Keratinocyte (primary cell): ENCODE results near the gene DCBLD2. TPM values are rescaled to one million over a fixed set of nuclear protein-coding genes. Genes with fewer than 3 reads are reported as not detected.

Experiments
- DNase-seq: peaks from one replicate; pipeline ENCODE4 v3.0.0-alpha.2; 2011; ENCODE audit warnings: low read depth, missing footprints, low spot score
- FAIRE-seq: peaks from 2 replicates; lab custom pipeline; 2011; peaks lifted over from hg19 to GRCh38; lab: Jason Lieb, UNC
- H2AFZ ChIP-seq: 2 replicates; pipeline ENCODE4 v1.6.0; 2012; ENCODE audit warnings: low read length, control low read depth, inconsistent platforms; ENCODE audit not compliant: control insufficient read depth
- H3K27ac ChIP-seq: 2 replicates; pipeline ENCODE4 v1.5.1; 2011; ENCODE audit warnings: low read length; ENCODE audit not compliant: control insufficient read depth, insufficient read depth
- H3K27me3 ChIP-seq: 3 replicates; pipeline ENCODE4 v1.6.0; 2011; ENCODE audit warnings: low read length; ENCODE audit not compliant: control insufficient read depth, insufficient read depth; ENCODE audit errors: extremely low read depth
- H3K36me3 ChIP-seq, 2 experiments: 2 replicates in 1 of 2; 3 replicates in 1 of 2; pipeline ENCODE4 v1.5.1; 2011; ENCODE audit warnings: low read length in 2 of 2, mild to moderate bottlenecking in 1 of 2; ENCODE audit not compliant: control insufficient read depth in 2 of 2, insufficient read depth in 2 of 2; ENCODE audit errors: extremely low read depth in 1 of 2
- H3K4me1 ChIP-seq: 3 replicates; pipeline ENCODE4 v1.5.1; 2011; ENCODE audit warnings: low read length; ENCODE audit not compliant: control insufficient read depth, insufficient read depth; ENCODE audit errors: extremely low read depth
- H3K4me2 ChIP-seq: 3 replicates; pipeline ENCODE4 v1.6.0; 2011; ENCODE audit warnings: low read depth, low read length; ENCODE audit not compliant: control insufficient read depth, insufficient read depth; ENCODE audit errors: extremely low read depth
- H3K4me3 ChIP-seq, 3 experiments: fragments of 200-600 bp in 1 of 3; sonication (generic) in 1 of 3; 2 replicates in 2 of 3; 3 replicates in 1 of 3; pipeline ENCODE4 v1.5.1; 2011 to 2016; ENCODE audit warnings: low read length in 3 of 3, mild to moderate bottlenecking in 3 of 3, control low read depth in 2 of 3, inconsistent platforms in 1 of 3, low read depth in 1 of 3, mixed read lengths in 1 of 3, mixed run types in 1 of 3, moderate library complexity in 1 of 3; ENCODE audit not compliant: control insufficient read depth in 2 of 3, insufficient read depth in 2 of 3; ENCODE audit errors: extremely low read depth in 1 of 3
- H3K79me2 ChIP-seq: 2 replicates; pipeline ENCODE4 v1.6.0; 2012; ENCODE audit warnings: low read length; ENCODE audit not compliant: control insufficient read depth, insufficient read depth
- H3K9ac ChIP-seq: 3 replicates; pipeline ENCODE4 v1.6.0; 2011; ENCODE audit warnings: low read length; ENCODE audit not compliant: control insufficient read depth, insufficient read depth; ENCODE audit errors: extremely low read depth
- H3K9me1 ChIP-seq: 3 replicates; pipeline ENCODE4 v1.6.0; 2011; ENCODE audit warnings: low read length; ENCODE audit not compliant: control insufficient read depth, insufficient read depth; ENCODE audit errors: extremely low read depth
- H3K9me3 ChIP-seq: 2 replicates; pipeline ENCODE4 v1.5.1; 2012; ENCODE audit warnings: low read depth, low read length; ENCODE audit not compliant: control insufficient read depth
- H4K20me1 ChIP-seq: 3 replicates; pipeline ENCODE4 v1.6.0; 2011; ENCODE audit warnings: low read length; ENCODE audit not compliant: control insufficient read depth, insufficient read depth; ENCODE audit errors: extremely low read depth
- CTCF ChIP-seq, 3 experiments: IDR thresholded peaks in 1 of 3; conservative IDR thresholded peaks in 1 of 3; optimal IDR thresholded peaks in 1 of 3; 2 replicates in 2 of 3; 3 replicates in 1 of 3; pipeline versions ENCODE3 to v1.5.1; 2011; ENCODE audit warnings: low read length in 3 of 3, mild to moderate bottlenecking in 3 of 3, moderate library complexity in 2 of 3, control low read depth in 1 of 3, inconsistent platforms in 1 of 3; ENCODE audit not compliant: insufficient read depth in 2 of 3; ENCODE audit errors: extremely low read depth in 1 of 3
- EZH2 ChIP-seq: IDR thresholded peaks from one replicate; pipeline ENCODE4 v1.6.1; 2012; ENCODE audit warnings: inconsistent platforms, mild to moderate bottlenecking, low read length, moderate library complexity
- dilution Hi-C: fragments of 300-500 bp; cut with MboI; formaldehyde crosslinking; loops from one replicate; pipeline ENCODE4 v1.7.0; 2020; ENCODE audit warnings: low sequenced_read_pairs; ENCODE audit not compliant: extremely low pct_ligation_motif_present
- polyA plus RNA-seq, 5 experiments: library from polyadenylated mRNA; depleted of rRNA in 3 of 5; stranded (reverse) in 3 of 5; stranded (forward) in 1 of 5; unstranded in 1 of 5; fragments of >200 nt; gene quantifications; 1 replicate in 1 of 5; 2 replicates in 3 of 5; 3 replicates in 1 of 5; pipeline versions ENCODE4 v1.2.1 to v1.2.3, GENCODE V29; 2011 to 2012; ENCODE audit warnings: missing spikeins in 2 of 5, low read depth in 1 of 5, low replicate concordance in 1 of 5

DCBLD2 gene
- polyA plus RNA-seq, 1 donor (not counting 4 experiments of a cell fraction or from before 2014, with no cell fraction given) = 465 TPM

- Histone ChIP-seq H3K36me3 (no peaks in the 10 kb centered on the region), H3K9me1 (no peaks in the 10 kb centered on the region), H3K4me1 (peaks cover 24% of the 10 kb centered on the region), H2AFZ (no peak overlapping the region), H3K27ac (no peak overlapping the region), H3K79me2 (no peaks in the 10 kb centered on the region), H3K4me2 (no peak overlapping the region), H3K27me3 (no peaks in the 10 kb centered on the region), H4K20me1 (no peaks in the 10 kb centered on the region), H3K9me3 (no peaks in the 10 kb centered on the region), H3K4me3 (no peak overlapping the region), H3K9ac (no peak overlapping the region)
- TF ChIP-seq EZH2 = no peak
- FAIRE-seq (peak; percentile 65), DNase-seq (no peak)
- dilution Hi-C loops = no loop called here
Measured at GRCh38 chr3:98920166-98920565, 18.7 kb upstream of the DCBLD2 start.

- TF ChIP-seq EZH2 (no peak), CTCF (optimal IDR thresholded peaks at IDR 0.05 in 1 of 3, IDR thresholded peaks at IDR 0.05 in 1 of 3, conservative IDR thresholded peaks at IDR 0.05 in 1 of 3; ENCODE audit: extremely low read depth in 1 of 3, insufficient read depth in 2 of 3, low read length in 3 of 3) (no peak)
- peaks cover 23% of the 10 kb centered on the region for H3K4me1 ChIP-seq
- dilution Hi-C loops = no loop called here
- no peak overlapping the region for H3K4me2 ChIP-seq
- no peak overlapping the region for H3K9ac ChIP-seq
- FAIRE-seq = no peak
- H2AFZ ChIP-seq = no peak overlapping the region
- H3K4me3 ChIP-seq = no peak overlapping the region
- no peaks in the 10 kb centered on the region for H3K27me3 ChIP-seq
- no peaks in the 10 kb centered on the region for H3K9me1 ChIP-seq
- no peak overlapping the region for H3K27ac ChIP-seq
- no peaks in the 10 kb centered on the region for H3K79me2 ChIP-seq
- H3K9me3 ChIP-seq = no peaks in the 10 kb centered on the region
- no peak for DNase-seq
- no peaks in the 10 kb centered on the region for H4K20me1 ChIP-seq
- no peaks in the 10 kb centered on the region for H3K36me3 ChIP-seq
Measured at GRCh38 chr3:98918586-98918985, 17.1 kb upstream of the DCBLD2 start.

GRCh38 chr3:98917608-98918007 is 16.1 kb upstream of the DCBLD2 start:
- Histone ChIP-seq H3K9ac (no peak overlapping the region), H2AFZ (no peak overlapping the region), H3K4me1 (peaks cover 13% of the 10 kb centered on the region), H3K27me3 (no peaks in the 10 kb centered on the region), H3K4me3 (no peak overlapping the region), H3K9me1 (no peaks in the 10 kb centered on the region), H4K20me1 (no peaks in the 10 kb centered on the region), H3K27ac (no peak overlapping the region), H3K79me2 (no peaks in the 10 kb centered on the region), H3K9me3 (no peaks in the 10 kb centered on the region), H3K36me3 (no peaks in the 10 kb centered on the region), H3K4me2 (no peak overlapping the region)
- DNase-seq (no peak), FAIRE-seq (no peak)
- dilution Hi-C loops = no loop called here
- TF ChIP-seq CTCF (optimal IDR thresholded peaks at IDR 0.05 in 1 of 3, IDR thresholded peaks at IDR 0.05 in 1 of 3, conservative IDR thresholded peaks at IDR 0.05 in 1 of 3; ENCODE audit: extremely low read depth in 1 of 3, insufficient read depth in 2 of 3, low read length in 3 of 3) = no peak
- no peak for TF ChIP-seq EZH2
